Measurements from ENCODE around the gene KCNQ1.

KCNQ1 gene

GRCh38 chr11:2694995-2695939 is 250.5 kb downstream of the KCNQ1 start:
- no peak for TF ChIP-seq GATA2 (IDR thresholded peaks at IDR 0.05; ENCODE audit: low read depth, low read length)
- no peak for TF ChIP-seq GATA3 (IDR thresholded peaks at IDR 0.05; ENCODE audit: low read depth, low read length)

GRCh38 chr11:2696455-2696854 is 251.6 kb downstream of the KCNQ1 start:
- TF ChIP-seq GATA3 (IDR thresholded peaks at IDR 0.05; ENCODE audit: low read depth, low read length) = no peak
- no peak for TF ChIP-seq GATA2 (IDR thresholded peaks at IDR 0.05; ENCODE audit: low read depth, low read length)

- TF ChIP-seq GATA2 (IDR thresholded peaks at IDR 0.05; ENCODE audit: low read depth, low read length) = no peak
These were observed 253.1 kb downstream of the KCNQ1 start for GRCh38 chr11:2697866-2698265.

GRCh38 chr11:2698386-2699184 is 253.8 kb downstream of the KCNQ1 start:
- TF ChIP-seq GATA2 (IDR thresholded peaks at IDR 0.05; ENCODE audit: low read depth, low read length) = no peak
- no peak for TF ChIP-seq GATA3 (IDR thresholded peaks at IDR 0.05; ENCODE audit: low read depth, low read length)

- TF ChIP-seq GATA2 (IDR thresholded peaks at IDR 0.05; ENCODE audit: low read depth, low read length) = no peak
- no peak for TF ChIP-seq GATA3 (IDR thresholded peaks at IDR 0.05; ENCODE audit: low read depth, low read length)
These were observed 254.3 kb downstream of the KCNQ1 start for GRCh38 chr11:2699185-2699530.

GRCh38 chr11:2699531-2700414 is 255.0 kb downstream of the KCNQ1 start, which contains the start of gene KCNQ1OT1:
Gene KCNQ1OT1 (minus strand): TSS chr11:2699994.
- TF ChIP-seq GATA2 (IDR thresholded peaks at IDR 0.05; ENCODE audit: low read depth, low read length) (no peak), GATA3 (IDR thresholded peaks at IDR 0.05; ENCODE audit: low read depth, low read length) (no peak)

GRCh38 chr11:2700415-2701211 is 255.8 kb downstream of the KCNQ1 start:
- no peak for TF ChIP-seq GATA2 (IDR thresholded peaks at IDR 0.05; ENCODE audit: low read depth, low read length)

- TF ChIP-seq GATA3 (IDR thresholded peaks at IDR 0.05; ENCODE audit: low read depth, low read length) = no peak
- TF ChIP-seq GATA2 (IDR thresholded peaks at IDR 0.05; ENCODE audit: low read depth, low read length) = no peak
These were observed 256.4 kb downstream of the KCNQ1 start for GRCh38 chr11:2701230-2701629.

GRCh38 chr11:2701898-2702434 is 257.2 kb downstream of the KCNQ1 start:
- no peak for TF ChIP-seq GATA2 (IDR thresholded peaks at IDR 0.05; ENCODE audit: low read depth, low read length)
- no peak for TF ChIP-seq GATA3 (IDR thresholded peaks at IDR 0.05; ENCODE audit: low read depth, low read length)

- TF ChIP-seq GATA3 (IDR thresholded peaks at IDR 0.05; ENCODE audit: low read depth, low read length) (no peak), GATA2 (IDR thresholded peaks at IDR 0.05; ENCODE audit: low read depth, low read length) (no peak)
These were observed 258.1 kb downstream of the KCNQ1 start for GRCh38 chr11:2702771-2703362.

- TF ChIP-seq GATA2 (IDR thresholded peaks at IDR 0.05; ENCODE audit: low read depth, low read length) (no peak), GATA3 (IDR thresholded peaks at IDR 0.05; ENCODE audit: low read depth, low read length) (no peak)
These were observed 258.7 kb downstream of the KCNQ1 start for GRCh38 chr11:2703363-2704141.

GRCh38 chr11:2704356-2704755 is 259.5 kb downstream of the KCNQ1 start:
- TF ChIP-seq GATA2 (IDR thresholded peaks at IDR 0.05; ENCODE audit: low read depth, low read length) = no peak
- TF ChIP-seq GATA3 (IDR thresholded peaks at IDR 0.05; ENCODE audit: low read depth, low read length) = no peak
